Thymus (tissue), 11 donors: ENCODE results near the gene GDF3. TPM values are rescaled to one million over a fixed set of nuclear protein-coding genes. Genes with fewer than 3 reads are reported as not detected.
"Not testable (repeated sequence)": the region's sequence is repeated elsewhere in the genome, so short reads cannot be mapped to it uniquely, and the experiment has no call there.

Experiments used
- DNase-seq, 9 donors: peaks; one replicate each; pipeline ENCODE4 v3.0.0-alpha.2; 2013; ENCODE audit warnings: low spot score in 9 of 9, low read depth in 6 of 9, missing footprints in 1 of 9
- H3K27ac ChIP-seq, 2 donors: one replicate each; pipeline ENCODE4 v1.5.1; 2013; ENCODE audit warnings: control low read depth in 1 of 2, low read depth in 1 of 2, low read length in 1 of 2, mild to moderate bottlenecking in 1 of 2, moderate library complexity in 1 of 2
- H3K27me3 ChIP-seq, 2 donors: one replicate each; pipeline ENCODE4 v1.5.1; 2013; ENCODE audit warnings: low read length in 1 of 2; ENCODE audit not compliant: control insufficient read depth in 2 of 2, insufficient read depth in 1 of 2
- H3K36me3 ChIP-seq, 2 donors: one replicate each; pipeline ENCODE4 v1.5.1; 2013; ENCODE audit warnings: low read length in 1 of 2, mild to moderate bottlenecking in 1 of 2, moderate library complexity in 1 of 2; ENCODE audit not compliant: control insufficient read depth in 2 of 2, insufficient read depth in 2 of 2
- H3K4me1 ChIP-seq, 2 donors: one replicate each; pipeline ENCODE4 v1.5.1; 2013; ENCODE audit warnings: low read length in 2 of 2; ENCODE audit not compliant: control insufficient read depth in 2 of 2, insufficient read depth in 2 of 2
- H3K4me3 ChIP-seq, 2 donors: one replicate each; pipeline ENCODE4 v1.5.1; 2013; ENCODE audit warnings: low read length in 2 of 2, control low read depth in 1 of 2, mild to moderate bottlenecking in 1 of 2
- H3K9me3 ChIP-seq, 2 donors: one replicate each; pipeline ENCODE4 v1.5.1; 2013; ENCODE audit warnings: low read length in 1 of 2, mild to moderate bottlenecking in 1 of 2; ENCODE audit not compliant: control insufficient read depth in 2 of 2, insufficient read depth in 1 of 2
- WGBS: extraction: QIAGEN DNeasy Blood & Tissue Kit; methylation state at CpG from one replicate; pipeline ENCODE4 v1.1.7; 2013; 5-methylcytosine and 5-hydroxymethylcytosine counted together
- polyA plus RNA-seq: library from polyadenylated mRNA; stranded (reverse); fragments of 200-250 nt; gene quantifications from one replicate; pipeline ENCODE4 v1.2.3, GENCODE V29; 2013
- total RNA-seq: library from RNA; stranded (reverse); fragments of 120-200 nt; gene quantifications from one replicate; pipeline ENCODE4 v1.2.4, GENCODE V29; 2013
- donor health status: healthy.

Gene GDF3
- total and polyA plus RNA-seq, 2 donors: 0.24 to 0.37 TPM

- not testable (repeated sequence) for H3K4me3 ChIP-seq, H3K27me3 ChIP-seq, H3K36me3 ChIP-seq, H3K9me3 ChIP-seq, H3K27ac ChIP-seq, H3K4me1 ChIP-seq
- peak; percentile 9 to 75 (median 30) for DNase-seq
- 24% methylated on average over 9 of the region's 9 CpGs for WGBS
Observed at GRCh38 chr12:7677432-7677888, 18.1 kb downstream of the GDF3 start.

- not testable (repeated sequence) for H3K36me3 ChIP-seq, H3K27me3 ChIP-seq, H3K4me3 ChIP-seq, H3K9me3 ChIP-seq, DNase-seq, H3K27ac ChIP-seq, H3K4me1 ChIP-seq
- WGBS: 31% methylated on average over 6 of the region's 6 CpGs
Observed at GRCh38 chr12:7675455-7675854, 20.1 kb downstream of the GDF3 start.

DNA sequence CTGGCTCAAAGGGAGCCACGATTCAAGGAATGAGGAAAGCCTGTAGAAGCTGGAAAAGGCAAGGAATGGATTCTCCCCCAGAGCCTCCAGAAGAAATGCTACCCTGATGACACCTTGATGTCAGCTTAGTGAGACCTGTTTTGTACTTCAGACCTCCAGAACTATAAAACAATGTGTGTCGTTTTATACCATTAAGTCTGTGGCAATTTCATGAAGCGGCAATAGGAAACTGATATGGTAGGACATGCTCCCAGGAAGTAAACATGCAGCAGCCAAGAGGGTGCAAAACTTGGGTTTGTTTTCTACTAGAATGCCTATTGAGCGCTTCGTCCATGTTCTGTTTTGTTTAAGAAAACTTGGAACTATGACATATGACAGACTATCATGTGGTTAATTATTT lies 27.4 kb downstream of the GDF3 start:
- 92% methylated on average over 5 of the region's 5 CpGs for WGBS
- H3K27ac ChIP-seq: no peak overlapping the region
- no peaks in the 10 kb centered on the region for H3K36me3 ChIP-seq
- H3K9me3 ChIP-seq: no peaks in the 10 kb centered on the region
- no peak overlapping the region for H3K4me3 ChIP-seq
- no peaks in the 10 kb centered on the region for H3K4me1 ChIP-seq
- DNase-seq: no peak
- H3K27me3 ChIP-seq: no peaks in the 10 kb centered on the region

DNA sequence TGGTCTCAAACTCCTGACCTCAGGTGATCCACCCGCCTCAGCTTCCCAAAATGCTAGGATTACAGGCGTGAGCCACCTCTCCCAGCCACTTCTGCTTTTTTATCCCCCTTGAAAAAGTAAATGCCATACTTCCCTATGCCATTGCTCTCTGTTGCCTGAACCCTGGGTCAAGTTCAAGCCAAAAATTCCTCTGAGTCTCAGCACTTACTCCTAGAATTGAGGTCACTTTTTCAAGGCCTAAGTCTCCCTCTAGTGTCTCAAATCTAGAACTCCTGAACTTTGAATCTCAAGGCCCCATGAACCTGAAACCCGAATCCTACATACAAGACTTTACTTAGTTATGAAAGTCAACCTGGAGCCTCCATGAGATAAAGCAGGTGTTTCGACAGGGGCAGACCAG lies 28.4 kb downstream of the GDF3 start:
- Histone ChIP-seq H3K27me3 (no peaks in the 10 kb centered on the region), H3K4me1 (no peaks in the 10 kb centered on the region), H3K4me3 (no peak overlapping the region), H3K9me3 (no peaks in the 10 kb centered on the region), H3K27ac (no peak overlapping the region), H3K36me3 (no peaks in the 10 kb centered on the region)
- peak in 1 of 9 donors; percentile 36 for DNase-seq
- 83% methylated on average over 4 of the region's 4 CpGs for WGBS

DNA sequence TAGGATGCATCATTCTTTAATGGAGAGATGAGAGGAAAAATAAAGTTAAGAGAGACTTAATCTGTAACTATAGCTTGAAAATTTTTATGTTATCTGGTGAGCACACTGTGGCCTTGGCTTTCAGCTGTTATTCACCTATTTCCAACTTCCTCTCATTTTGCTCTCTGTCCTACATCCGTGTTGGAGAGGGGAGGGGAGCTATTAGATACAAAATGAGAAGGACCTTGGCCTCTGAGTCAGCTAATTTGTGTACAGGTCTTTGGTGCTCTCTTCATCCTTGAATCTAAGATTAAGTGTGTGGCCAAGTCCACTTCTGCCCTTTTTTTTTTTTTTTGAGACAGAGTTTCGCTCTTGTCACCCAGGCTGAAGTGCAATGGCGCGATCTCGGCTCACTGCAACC lies 29.0 kb downstream of the GDF3 start:
- H3K36me3 ChIP-seq: no peaks in the 10 kb centered on the region
- H3K4me1 ChIP-seq: no peaks in the 10 kb centered on the region
- H3K27me3 ChIP-seq: no peaks in the 10 kb centered on the region
- 90% methylated on average over 5 of the region's 5 CpGs for WGBS
- no peak for DNase-seq
- H3K9me3 ChIP-seq: no peaks in the 10 kb centered on the region
- H3K4me3 ChIP-seq: no peak overlapping the region
- no peak overlapping the region for H3K27ac ChIP-seq

DNA sequence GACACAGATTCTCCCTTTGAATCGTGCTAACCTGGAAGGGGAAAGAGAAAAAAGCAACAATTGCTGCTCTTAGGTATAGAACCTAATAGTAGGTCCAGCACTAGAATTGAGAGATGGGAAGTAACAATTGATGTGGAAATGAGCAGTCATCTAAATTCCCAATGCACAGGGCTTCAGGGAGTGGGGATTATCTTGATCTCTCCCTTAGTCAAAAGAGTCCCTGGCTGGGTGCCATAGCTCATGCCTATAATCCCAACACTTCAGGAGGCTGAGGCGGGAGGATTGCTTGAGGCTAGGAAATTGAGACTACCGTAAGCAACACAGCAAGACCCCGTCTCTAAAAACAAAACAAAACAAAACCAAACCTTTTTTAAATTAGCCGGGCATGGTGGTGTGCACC lies 33.8 kb downstream of the GDF3 start:
- H3K4me1 ChIP-seq: no peaks in the 10 kb centered on the region
- H3K27me3 ChIP-seq: no peaks in the 10 kb centered on the region
- DNase-seq: no peak
- no peak overlapping the region for H3K27ac ChIP-seq
- no peaks in the 10 kb centered on the region for H3K36me3 ChIP-seq
- H3K9me3 ChIP-seq: no peaks in the 10 kb centered on the region
- WGBS: 96% methylated on average over 5 of the region's 5 CpGs
- H3K4me3 ChIP-seq: no peak overlapping the region

GRCh38 chr12:7656121-7656520 lies 39.5 kb downstream of the GDF3 start:
- Histone ChIP-seq H3K4me3 (no peak overlapping the region), H3K36me3 (no peaks in the 10 kb centered on the region), H3K27ac (no peak overlapping the region), H3K27me3 (no peaks in the 10 kb centered on the region), H3K4me1 (no peaks in the 10 kb centered on the region), H3K9me3 (no peaks in the 10 kb centered on the region)
- DNase-seq: no peak
- 66% methylated on average over 5 of the region's 5 CpGs for WGBS

- Histone ChIP-seq H3K27ac (no peak overlapping the region), H3K9me3 (no peaks in the 10 kb centered on the region), H3K4me3 (no peak overlapping the region), H3K27me3 (no peaks in the 10 kb centered on the region), H3K36me3 (no peaks in the 10 kb centered on the region), H3K4me1 (no peaks in the 10 kb centered on the region)
- no peak for DNase-seq
- WGBS: 98% methylated on average over 5 of the region's 5 CpGs
Observed at GRCh38 chr12:7650091-7650490, 45.5 kb downstream of the GDF3 start.

GRCh38 chr12:7647071-7647470 lies 48.5 kb downstream of the GDF3 start:
- no peak for DNase-seq
- Histone ChIP-seq H3K4me3 (no peak overlapping the region), H3K9me3 (no peaks in the 10 kb centered on the region), H3K27me3 (no peaks in the 10 kb centered on the region), H3K4me1 (peaks cover 4 to 7% of the 10 kb centered on the region in 2 donors), H3K36me3 (no peaks in the 10 kb centered on the region), H3K27ac (no peak overlapping the region)
- WGBS: 97% methylated on average over 1 of the region's 1 CpG

DNA sequence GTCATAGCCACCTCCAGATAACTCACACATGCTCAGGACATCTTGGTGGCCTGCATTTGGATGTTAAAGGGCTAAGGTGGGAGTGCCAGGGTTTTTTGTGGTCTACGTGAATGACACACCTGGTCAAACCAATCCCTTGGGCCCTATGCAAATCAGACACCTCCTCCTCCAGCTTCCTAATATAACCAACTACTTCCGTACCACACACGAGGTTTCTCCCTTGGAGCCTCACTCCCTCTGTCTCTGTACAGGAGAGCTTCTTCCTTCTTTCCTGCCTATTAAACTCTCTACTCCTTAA lies 49.4 kb downstream of the GDF3 start:
- no peak for DNase-seq
- H3K4me3 ChIP-seq: no peak overlapping the region
- H3K27ac ChIP-seq: no peak overlapping the region
- no peaks in the 10 kb centered on the region for H3K27me3 ChIP-seq
- no peaks in the 10 kb centered on the region for H3K36me3 ChIP-seq
- H3K9me3 ChIP-seq: no peaks in the 10 kb centered on the region
- peaks cover 12 to 16% of the 10 kb centered on the region in 2 donors for H3K4me1 ChIP-seq
- WGBS: 88% methylated on average over 3 of the region's 3 CpGs
